ENCODE results near the gene PPP1R12C. TPM values are rescaled to one million over a fixed set of nuclear protein-coding genes. Genes with fewer than 3 reads are reported as not detected.
A peak's percentile ranks its signal among the peaks of the same experiment; 100 is the strongest.

The PPP1R12C gene
- total RNA-seq, 1 experiment from 2014 or later: 136 TPM

- Histone ChIP-seq H3K9me3 (ENCODE audit: low read length) (no peaks in the 10 kb centered on the region), H3K36me3 (ENCODE audit: low read depth, low read length) (no peaks in the 10 kb centered on the region), H3F3A (ENCODE audit: low read length, unreplicated experiment) (peaks cover 5% of the 10 kb centered on the region), H3K9ac (ENCODE audit: low read length) (no peak within 1 kb of the TSS), H4K20me1 (ENCODE audit: low read length) (no peaks in the 10 kb centered on the region), H3K79me2 (ENCODE audit: low read length) (0 out of 2 replicates have a peak, but pooled peaks cover 3% of the 10 kb centered on the region), H3K27ac (ENCODE audit: low read length) (no peak within 1 kb of the TSS), H3K9me2 (replicated peaks; ENCODE audit: low read length) (no peaks in the 10 kb centered on the region), H3K4me2 (ENCODE audit: low read length) (no peak within 1 kb of the TSS), H3K27me3 (ENCODE audit: low read length) (no peaks in the 10 kb centered on the region), H3K4me3 (ENCODE audit: low read length) (no peak within 1 kb of the TSS), H3K4me1 (ENCODE audit: insufficient read depth, low read length) (peaks cover 6% of the 10 kb centered on the region; the same call in 1 of the 2 replicates), H2AFZ (ENCODE audit: low read length) (no peak within 1 kb of the TSS)
- intact Hi-C loops (cut with micrococcal nuclease): no loop called here
- CTCF ChIA-PET: interaction anchor here (0.5 to 1.0 kb wide), 2 partner anchors 12 to 108 kb away, joined by 3 to 4 read pairs; no protein-coding TSS in a partner anchor
- DNase-seq (peak; percentile 25), ATAC-seq (no peak)
- no peak for TF ChIP-seq EZH2 (IDR thresholded peaks at IDR 0.05; ENCODE audit: low read length, unreplicated experiment)
- TF ChIP-seq EZH2phosphoT487 (IDR thresholded peaks at IDR 0.05; ENCODE audit: borderline replicate concordance, low read length): no peak
- no peak for TF ChIP-seq CTCF (conservative IDR thresholded peaks at IDR 0.05; ENCODE audit: low read depth, low read length)
- no TSS peak for BruUV-seq (replicated peaks)
- POLR2A ChIA-PET (ENCODE audit: unreplicated experiment): no interaction called here
Observed at GRCh38 chr19:55149078-55150003, 31.9 kb upstream of the PPP1R12C start, which contains the start of gene TNNT1. TNNT1 (minus strand) TSS chr19:55149206; CDS start chr19:55147157, 2,049 bp downstream.

- H3K9me2 ChIP-seq (replicated peaks; ENCODE audit: low read length): no peaks in the 10 kb centered on the region
- BruUV-seq (replicated peaks): no TSS peak
- no peaks in the 10 kb centered on the region for H4K20me1 ChIP-seq (ENCODE audit: low read length)
- peak; percentile 15 for DNase-seq
- H3K9ac ChIP-seq (ENCODE audit: low read length): no peak overlapping the region
- no peaks in the 10 kb centered on the region for H3K27me3 ChIP-seq (ENCODE audit: low read length)
- ChIA-PET CTCF (interaction anchor here (1.9 to 2.1 kb wide), 2 partner anchors 9 to 12 kb away, joined by 8 to 25 read pairs; no protein-coding TSS in a partner anchor), POLR2A (ENCODE audit: unreplicated experiment) (interaction anchor here (0.6 kb wide), 1 partner anchor 106 kb away, joined by 3 read pairs; no protein-coding TSS in a partner anchor)
- H3K4me2 ChIP-seq (ENCODE audit: low read length): peak overlapping the region; percentile 94
- peaks cover 5% of the 10 kb centered on the region for H3F3A ChIP-seq (ENCODE audit: low read length, unreplicated experiment)
- no peak overlapping the region for H3K4me3 ChIP-seq (ENCODE audit: low read length)
- H2AFZ ChIP-seq (ENCODE audit: low read length): no peak overlapping the region
- no peaks in the 10 kb centered on the region for H3K9me3 ChIP-seq (ENCODE audit: low read length)
- H3K79me2 ChIP-seq (ENCODE audit: low read length): 0 out of 2 replicates have a peak, but pooled peaks cover 3% of the 10 kb centered on the region
- intact Hi-C loops (cut with micrococcal nuclease): no loop called here
- peaks cover 6% of the 10 kb centered on the region; the same call in 1 of the 2 replicates for H3K4me1 ChIP-seq (ENCODE audit: insufficient read depth, low read length)
- no peak overlapping the region for H3K27ac ChIP-seq (ENCODE audit: low read length)
- ATAC-seq: no peak
- H3K36me3 ChIP-seq (ENCODE audit: low read depth, low read length): no peaks in the 10 kb centered on the region
- TF ChIP-seq CTCF (conservative IDR thresholded peaks at IDR 0.05; ENCODE audit: low read depth, low read length): no peak
- TF ChIP-seq EZH2 (IDR thresholded peaks at IDR 0.05; ENCODE audit: low read length, unreplicated experiment): no peak
- TF ChIP-seq EZH2phosphoT487 (IDR thresholded peaks at IDR 0.05; ENCODE audit: borderline replicate concordance, low read length): no peak
Observed at GRCh38 chr19:55147545-55148251, 30.3 kb upstream of the PPP1R12C start.
